Astrocyte of the cerebellum (primary cell): ENCODE results near the gene ZBTB47.

ENCODE experiments used
- DNase-seq: peaks from one replicate; pipeline ENCODE4 v3.0.0-alpha.2; 2011; ENCODE audit warnings: low read depth
- H3K4me3 ChIP-seq: 2 replicates; pipeline ENCODE4 v1.5.1; 2011; ENCODE audit warnings: mild to moderate bottlenecking, low read depth, low read length, moderate library complexity
- CTCF ChIP-seq: IDR thresholded peaks from 2 replicates; pipeline ENCODE4 v1.5.1; 2012; ENCODE audit warnings: low read length, low read depth, moderate library complexity, mild to moderate bottlenecking; ENCODE audit errors: missing control alignments
- in situ Hi-C: cut with HindIII; loops from 2 replicates; pipeline ENCODE4 v1.10.0; 2017; ENCODE audit warnings: low sequenced_read_pairs

The ZBTB47 gene

GRCh38 chr3:42686832-42687650 is 33.5 kb downstream of the ZBTB47 start:
- H3K4me3 ChIP-seq: no peak overlapping the region
- DNase-seq: no peak
- in situ Hi-C loops: no loop called here
- no peak for TF ChIP-seq CTCF

- in situ Hi-C loops: no loop called here
- H3K4me3 ChIP-seq: no peak overlapping the region
- DNase-seq: no peak
- no peak for TF ChIP-seq CTCF
These were observed 34.5 kb downstream of the ZBTB47 start for GRCh38 chr3:42688016-42688415.

GRCh38 chr3:42688487-42689420 is 35.3 kb downstream of the ZBTB47 start:
- no peak overlapping the region for H3K4me3 ChIP-seq
- in situ Hi-C loops: no loop called here
- no peak for DNase-seq
- no peak for TF ChIP-seq CTCF

- in situ Hi-C loops: loop anchor here (5.0 kb wide), 1 partner anchor 37 kb away; the partner anchor contains the start of gene ZBTB47
- H3K4me3 ChIP-seq: no peak overlapping the region
- TF ChIP-seq CTCF: no peak
- no peak for DNase-seq
These were observed 36.0 kb downstream of the ZBTB47 start for GRCh38 chr3:42689421-42690014.

- no peak for DNase-seq
- in situ Hi-C loops: loop anchor here (5.0 kb wide), 1 partner anchor 38 kb away; the partner anchor contains the start of gene ZBTB47
- no peak overlapping the region for H3K4me3 ChIP-seq
- no peak for TF ChIP-seq CTCF
These were observed 36.7 kb downstream of the ZBTB47 start for GRCh38 chr3:42690191-42690590.
